Measurements from ENCODE around the gene GRID1.

GRID1 gene

GRCh38 chr10:86071758-86072157 is 294.8 kb downstream of the GRID1 start:
- H3K27me3 ChIP-seq (ENCODE audit: insufficient read depth, low read length), result no peaks in the 10 kb centered on the region
- H3K4me3 ChIP-seq (ENCODE audit: low read length), result no peak overlapping the region
- H3K4me1 ChIP-seq (ENCODE audit: insufficient read depth, low read length), result no peaks in the 10 kb centered on the region
- no peak overlapping the region for H3K9ac ChIP-seq (ENCODE audit: low read depth, low read length)
- no peak overlapping the region for H3K27ac ChIP-seq (ENCODE audit: low read length)
- H3K36me3 ChIP-seq (ENCODE audit: insufficient read depth, low read depth, low read length), result no peaks in the 10 kb centered on the region
- H3K9me3 ChIP-seq (ENCODE audit: insufficient read depth, low read depth, low read length), result no peaks in the 10 kb centered on the region

GRCh38 chr10:86071145-86071544 is 295.4 kb downstream of the GRID1 start:
- Histone ChIP-seq H3K36me3 (ENCODE audit: insufficient read depth, low read depth, low read length) (no peaks in the 10 kb centered on the region), H3K9ac (ENCODE audit: low read depth, low read length) (no peak overlapping the region), H3K4me3 (ENCODE audit: low read length) (no peak overlapping the region), H3K27ac (ENCODE audit: low read length) (no peak overlapping the region), H3K4me1 (ENCODE audit: insufficient read depth, low read length) (no peaks in the 10 kb centered on the region), H3K27me3 (ENCODE audit: insufficient read depth, low read length) (no peaks in the 10 kb centered on the region), H3K9me3 (ENCODE audit: insufficient read depth, low read depth, low read length) (no peaks in the 10 kb centered on the region)

DNA sequence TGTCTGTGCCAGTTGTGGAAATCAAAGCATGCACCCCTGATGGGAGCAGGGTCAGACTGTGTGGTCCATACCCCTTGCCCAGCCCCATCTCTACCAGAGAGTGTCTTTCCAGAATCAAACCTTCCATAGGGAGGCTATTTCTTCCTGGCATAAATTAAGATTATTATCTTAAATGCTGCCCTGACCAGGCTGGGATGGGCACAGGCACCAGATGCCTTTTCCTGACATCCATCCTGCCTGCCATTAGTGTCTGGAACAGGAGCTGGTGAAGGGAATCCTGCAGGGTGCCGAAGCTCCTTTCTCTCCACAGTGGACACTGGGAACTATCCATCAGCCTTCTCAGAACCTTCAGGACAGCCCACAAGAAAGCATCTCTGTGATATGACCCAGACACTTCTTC is 296.3 kb downstream of the GRID1 start:
- Histone ChIP-seq H3K36me3 (ENCODE audit: insufficient read depth, low read depth, low read length) (no peaks in the 10 kb centered on the region), H3K9me3 (ENCODE audit: insufficient read depth, low read depth, low read length) (no peaks in the 10 kb centered on the region), H3K27ac (ENCODE audit: low read length) (no peak overlapping the region), H3K27me3 (ENCODE audit: insufficient read depth, low read length) (no peaks in the 10 kb centered on the region), H3K9ac (ENCODE audit: low read depth, low read length) (no peak overlapping the region), H3K4me1 (ENCODE audit: insufficient read depth, low read length) (no peaks in the 10 kb centered on the region), H3K4me3 (ENCODE audit: low read length) (no peak overlapping the region)

- Histone ChIP-seq H3K9ac (ENCODE audit: low read depth, low read length) (no peak overlapping the region), H3K27ac (ENCODE audit: low read length) (no peak overlapping the region), H3K4me3 (ENCODE audit: low read length) (no peak overlapping the region), H3K4me1 (ENCODE audit: insufficient read depth, low read length) (no peaks in the 10 kb centered on the region), H3K36me3 (ENCODE audit: insufficient read depth, low read depth, low read length) (no peaks in the 10 kb centered on the region), H3K27me3 (ENCODE audit: insufficient read depth, low read length) (no peaks in the 10 kb centered on the region), H3K9me3 (ENCODE audit: insufficient read depth, low read depth, low read length) (no peaks in the 10 kb centered on the region)
Observed at GRCh38 chr10:86068231-86069054, 298.2 kb downstream of the GRID1 start.

DNA sequence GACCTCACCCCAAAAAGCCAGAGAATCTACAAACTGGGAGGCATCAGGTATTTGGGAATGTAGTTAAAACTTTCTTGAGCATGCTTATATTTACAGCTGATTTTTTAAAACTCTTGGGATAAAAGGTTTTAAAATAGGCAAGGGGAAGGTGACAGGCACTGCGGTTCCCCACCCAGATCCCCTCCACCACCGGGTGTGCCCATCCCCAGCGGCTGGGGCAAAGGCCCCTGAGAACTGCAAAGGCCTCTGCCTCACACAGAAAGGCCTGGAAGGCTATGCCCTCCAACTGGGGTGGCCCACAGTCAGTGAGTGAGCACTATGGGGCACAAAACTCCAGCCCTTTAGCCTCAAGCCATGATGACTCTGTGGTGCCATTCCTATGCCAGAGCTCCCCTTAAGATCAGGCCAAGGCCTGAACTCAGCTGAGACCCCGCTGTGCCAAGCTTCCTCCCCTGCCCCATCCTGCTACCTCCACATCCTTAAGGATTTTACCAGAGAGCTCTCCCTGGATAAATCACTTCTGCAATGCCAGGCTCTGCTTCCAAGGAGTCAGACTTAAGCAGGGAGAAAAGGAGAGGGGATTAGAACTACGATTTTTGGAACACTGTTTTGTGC is 299.1 kb downstream of the GRID1 start:
- H3K9ac ChIP-seq (ENCODE audit: low read depth, low read length), result no peak overlapping the region
- no peak overlapping the region for H3K4me3 ChIP-seq (ENCODE audit: low read length)
- H3K27me3 ChIP-seq (ENCODE audit: insufficient read depth, low read length), result no peaks in the 10 kb centered on the region
- no peaks in the 10 kb centered on the region for H3K4me1 ChIP-seq (ENCODE audit: insufficient read depth, low read length)
- H3K27ac ChIP-seq (ENCODE audit: low read length), result no peak overlapping the region
- H3K36me3 ChIP-seq (ENCODE audit: insufficient read depth, low read depth, low read length), result no peaks in the 10 kb centered on the region
- H3K9me3 ChIP-seq (ENCODE audit: insufficient read depth, low read depth, low read length), result no peaks in the 10 kb centered on the region

DNA sequence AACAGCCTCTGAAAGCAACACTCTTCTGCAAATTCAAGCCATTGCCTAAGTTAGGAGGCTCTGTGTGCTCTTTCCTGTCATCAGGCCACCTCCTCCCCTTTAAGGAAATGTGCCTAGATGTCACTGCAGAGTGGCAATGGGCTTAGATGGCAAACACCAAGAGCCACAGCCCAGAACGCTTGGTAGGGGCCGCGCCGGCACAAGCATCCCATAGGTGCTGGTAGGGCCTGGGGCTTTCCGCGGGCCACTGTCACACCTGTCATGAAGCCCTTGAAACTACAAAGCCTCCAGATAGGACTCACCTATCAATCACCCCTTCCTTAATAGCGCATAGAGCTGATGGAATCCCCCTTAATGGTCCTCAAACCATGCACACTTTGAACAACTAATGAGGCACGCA is 299.9 kb downstream of the GRID1 start:
- Histone ChIP-seq H3K9ac (ENCODE audit: low read depth, low read length) (no peak overlapping the region), H3K4me3 (ENCODE audit: low read length) (no peak overlapping the region), H3K27me3 (ENCODE audit: insufficient read depth, low read length) (no peaks in the 10 kb centered on the region), H3K9me3 (ENCODE audit: insufficient read depth, low read depth, low read length) (no peaks in the 10 kb centered on the region), H3K4me1 (ENCODE audit: insufficient read depth, low read length) (no peaks in the 10 kb centered on the region), H3K27ac (ENCODE audit: low read length) (no peak overlapping the region), H3K36me3 (ENCODE audit: insufficient read depth, low read depth, low read length) (no peaks in the 10 kb centered on the region)

DNA sequence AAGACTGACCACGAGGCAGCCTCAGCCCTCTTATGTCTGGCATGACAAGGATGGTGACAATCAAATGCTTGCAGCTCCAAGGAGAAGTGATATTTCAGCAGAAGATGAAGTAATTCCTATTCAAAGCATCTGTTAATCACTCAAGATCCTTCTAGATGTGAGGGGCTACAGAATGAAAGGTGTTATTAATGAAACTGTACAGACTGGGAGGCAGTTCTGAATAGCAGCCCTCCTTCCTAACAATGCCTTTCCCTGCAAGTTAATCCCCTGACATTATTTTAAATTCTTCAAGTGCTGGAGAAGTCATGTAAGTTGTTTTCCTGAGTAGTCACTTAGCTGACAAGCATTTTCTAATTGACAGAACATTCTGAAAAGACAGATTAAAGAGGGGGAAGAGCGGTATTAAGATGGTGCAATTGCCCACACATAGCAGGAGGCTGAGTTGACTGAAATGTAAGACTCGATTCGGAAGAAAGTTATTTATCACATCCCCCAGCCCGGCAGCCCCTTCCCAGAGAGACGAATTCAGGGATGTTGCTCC is 300.8 kb downstream of the GRID1 start:
- no peaks in the 10 kb centered on the region for H3K9me3 ChIP-seq (ENCODE audit: insufficient read depth, low read depth, low read length)
- H3K36me3 ChIP-seq (ENCODE audit: insufficient read depth, low read depth, low read length), result no peaks in the 10 kb centered on the region
- no peak overlapping the region for H3K4me3 ChIP-seq (ENCODE audit: low read length)
- no peak overlapping the region for H3K9ac ChIP-seq (ENCODE audit: low read depth, low read length)
- no peaks in the 10 kb centered on the region for H3K27me3 ChIP-seq (ENCODE audit: insufficient read depth, low read length)
- no peak overlapping the region for H3K27ac ChIP-seq (ENCODE audit: low read length)
- no peaks in the 10 kb centered on the region for H3K4me1 ChIP-seq (ENCODE audit: insufficient read depth, low read length)

- H3K9me3 ChIP-seq (ENCODE audit: insufficient read depth, low read depth, low read length), result no peaks in the 10 kb centered on the region
- no peaks in the 10 kb centered on the region for H3K27me3 ChIP-seq (ENCODE audit: insufficient read depth, low read length)
- no peaks in the 10 kb centered on the region for H3K36me3 ChIP-seq (ENCODE audit: insufficient read depth, low read depth, low read length)
- no peak overlapping the region for H3K9ac ChIP-seq (ENCODE audit: low read depth, low read length)
- H3K4me3 ChIP-seq (ENCODE audit: low read length), result no peak overlapping the region
- H3K4me1 ChIP-seq (ENCODE audit: insufficient read depth, low read length), result no peaks in the 10 kb centered on the region
- H3K27ac ChIP-seq (ENCODE audit: low read length), result no peak overlapping the region
Observed at GRCh38 chr10:86064931-86065662, 301.5 kb downstream of the GRID1 start.

- Histone ChIP-seq H3K9me3 (ENCODE audit: insufficient read depth, low read depth, low read length) (no peaks in the 10 kb centered on the region), H3K27me3 (ENCODE audit: insufficient read depth, low read length) (no peaks in the 10 kb centered on the region), H3K4me3 (ENCODE audit: low read length) (no peak overlapping the region), H3K27ac (ENCODE audit: low read length) (no peak overlapping the region), H3K9ac (ENCODE audit: low read depth, low read length) (no peak overlapping the region), H3K36me3 (ENCODE audit: insufficient read depth, low read depth, low read length) (no peaks in the 10 kb centered on the region), H3K4me1 (ENCODE audit: insufficient read depth, low read length) (no peaks in the 10 kb centered on the region)
Observed at GRCh38 chr10:86064219-86064618, 302.4 kb downstream of the GRID1 start.

DNA sequence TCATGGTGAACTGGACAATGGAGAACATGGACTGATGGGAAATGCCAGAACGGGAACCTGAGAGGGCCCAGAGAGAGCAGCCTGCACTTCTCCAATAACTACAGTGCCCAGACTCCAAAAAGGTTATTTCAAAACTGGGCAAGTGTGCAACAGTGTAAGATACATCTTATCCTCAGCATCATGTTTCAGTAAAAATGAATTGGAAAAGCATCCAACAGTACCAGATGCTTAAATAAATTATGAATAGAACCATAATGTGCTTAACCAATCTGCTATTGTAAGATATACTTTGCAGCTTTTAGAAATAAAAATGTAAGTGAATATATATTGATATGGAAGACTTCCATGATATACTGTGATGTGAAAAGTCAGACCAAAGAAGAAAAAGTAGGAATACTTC is 303.3 kb downstream of the GRID1 start:
- Histone ChIP-seq H3K27ac (ENCODE audit: low read length) (no peak overlapping the region), H3K9me3 (ENCODE audit: insufficient read depth, low read depth, low read length) (no peaks in the 10 kb centered on the region), H3K36me3 (ENCODE audit: insufficient read depth, low read depth, low read length) (no peaks in the 10 kb centered on the region), H3K9ac (ENCODE audit: low read depth, low read length) (no peak overlapping the region), H3K4me1 (ENCODE audit: insufficient read depth, low read length) (no peaks in the 10 kb centered on the region), H3K27me3 (ENCODE audit: insufficient read depth, low read length) (no peaks in the 10 kb centered on the region), H3K4me3 (ENCODE audit: low read length) (no peak overlapping the region)

GRCh38 chr10:86062647-86063145 is 303.9 kb downstream of the GRID1 start:
- no peak overlapping the region for H3K4me3 ChIP-seq (ENCODE audit: low read length)
- H3K9ac ChIP-seq (ENCODE audit: low read depth, low read length), result no peak overlapping the region
- no peaks in the 10 kb centered on the region for H3K27me3 ChIP-seq (ENCODE audit: insufficient read depth, low read length)
- H3K4me1 ChIP-seq (ENCODE audit: insufficient read depth, low read length), result no peaks in the 10 kb centered on the region
- H3K36me3 ChIP-seq (ENCODE audit: insufficient read depth, low read depth, low read length), result no peaks in the 10 kb centered on the region
- H3K9me3 ChIP-seq (ENCODE audit: insufficient read depth, low read depth, low read length), result no peaks in the 10 kb centered on the region
- no peak overlapping the region for H3K27ac ChIP-seq (ENCODE audit: low read length)

Measured in iPS-20b (cell line).